Suprapubic skin (tissue), 4 donors: ENCODE results near the gene PNPLA8. TPM values are rescaled to one million over a fixed set of nuclear protein-coding genes. Genes with fewer than 3 reads are reported as not detected.
"Not testable (repeated sequence)": the region's sequence is repeated elsewhere in the genome, so short reads cannot be mapped to it uniquely, and the experiment has no call there.

Experiments
- DNase-seq, 2 donors: peaks; one replicate each; pipeline ENCODE4 v3.0.0-alpha.2; 2019; ENCODE audit warnings: low spot score in 2 of 2
- H3K27ac ChIP-seq: fragments of 200-600 bp; sonication (generic); one replicate; pipeline ENCODE4 v1.5.1; 2019
- H3K27me3 ChIP-seq: fragments of 200-600 bp; sonication (generic); one replicate; pipeline ENCODE4 v1.5.1; 2019
- H3K36me3 ChIP-seq: fragments of 200-600 bp; sonication (generic); one replicate; pipeline ENCODE4 v1.5.1; 2019
- H3K4me1 ChIP-seq: fragments of 200-600 bp; sonication (generic); one replicate; pipeline ENCODE4 v1.5.1; 2019
- H3K4me3 ChIP-seq: fragments of 200-600 bp; sonication (generic); one replicate; pipeline ENCODE4 v1.5.1; 2019; ENCODE audit warnings: mild to moderate bottlenecking
- H3K9me3 ChIP-seq: fragments of 200-600 bp; sonication (generic); one replicate; pipeline ENCODE4 v1.5.1; 2019
- EP300 ChIP-seq: sonication (generic); formaldehyde crosslinking; IDR thresholded peaks from one replicate; pipeline ENCODE4 v1.6.1; 2017; ENCODE audit warnings: antibody characterized with exemption
- POLR2A ChIP-seq, 2 donors: fragments of 450-650 bp; IDR thresholded peaks; one replicate each; pipeline ENCODE4 v1.6.1; 2017; ENCODE audit warnings: antibody characterized with exemption in 2 of 2, mild to moderate bottlenecking in 2 of 2, moderate library complexity in 2 of 2
- POLR2AphosphoS5 ChIP-seq, 3 donors: sonication (generic); formaldehyde crosslinking; IDR thresholded peaks; one replicate each; pipeline ENCODE4 v1.6.1; 2017; ENCODE audit warnings: antibody characterized with exemption in 3 of 3
- WGBS: methylation state at CpG from one replicate; pipeline ENCODE4 v1.1.5; 2018; 5-methylcytosine and 5-hydroxymethylcytosine counted together
- total RNA-seq, 4 donors: library from RNA; depleted of rRNA; stranded (reverse); fragments of >200 nt; gene quantifications; one replicate each; pipeline ENCODE4 v1.1.0, GENCODE V29; 2016
- TF ChIP-seq, protein P1 (sequence below), 2 donors: fragments of 200-600 bp in 1 of 2; fragments of 450-650 bp in 1 of 2; sonication (generic) in 1 of 2; IDR thresholded peaks; one replicate each; pipeline ENCODE4 v1.5.1; 2016 to 2019; ENCODE audit warnings: antibody characterized with exemption in 2 of 2, mild to moderate bottlenecking in 1 of 2, moderate library complexity in 1 of 2

PNPLA8 gene
- total RNA-seq, 4 donors from 2014 or later, result 28.1 to 49.8 (median 41.5) TPM

DNA sequence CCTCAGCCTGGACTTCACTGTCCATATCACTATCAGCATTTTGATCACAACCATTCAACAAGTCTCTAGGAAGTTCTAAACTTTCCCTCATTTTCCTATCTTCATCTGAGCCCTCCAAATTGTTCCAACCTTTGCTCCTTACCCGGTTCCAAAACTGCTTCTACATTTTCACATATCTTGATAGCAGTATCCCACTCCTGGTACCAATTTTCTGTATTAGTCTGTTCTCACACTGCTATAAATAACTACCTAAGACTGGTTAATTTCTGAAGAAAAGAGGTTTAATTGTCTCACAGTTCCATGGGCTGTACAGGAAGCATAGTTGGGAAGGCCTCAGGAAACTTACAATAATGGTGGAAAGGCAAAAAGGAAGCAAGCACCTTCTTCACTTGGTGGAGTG, 31.7 kb upstream of the PNPLA8 start:
- DNase-seq, result no peak
- TF ChIP-seq POLR2AphosphoS5 (IDR thresholded peaks at IDR 0.05) (no peak), POLR2A (IDR thresholded peaks at IDR 0.05) (no peak), EP300 (no peak)
- TF ChIP-seq, protein P1, sequence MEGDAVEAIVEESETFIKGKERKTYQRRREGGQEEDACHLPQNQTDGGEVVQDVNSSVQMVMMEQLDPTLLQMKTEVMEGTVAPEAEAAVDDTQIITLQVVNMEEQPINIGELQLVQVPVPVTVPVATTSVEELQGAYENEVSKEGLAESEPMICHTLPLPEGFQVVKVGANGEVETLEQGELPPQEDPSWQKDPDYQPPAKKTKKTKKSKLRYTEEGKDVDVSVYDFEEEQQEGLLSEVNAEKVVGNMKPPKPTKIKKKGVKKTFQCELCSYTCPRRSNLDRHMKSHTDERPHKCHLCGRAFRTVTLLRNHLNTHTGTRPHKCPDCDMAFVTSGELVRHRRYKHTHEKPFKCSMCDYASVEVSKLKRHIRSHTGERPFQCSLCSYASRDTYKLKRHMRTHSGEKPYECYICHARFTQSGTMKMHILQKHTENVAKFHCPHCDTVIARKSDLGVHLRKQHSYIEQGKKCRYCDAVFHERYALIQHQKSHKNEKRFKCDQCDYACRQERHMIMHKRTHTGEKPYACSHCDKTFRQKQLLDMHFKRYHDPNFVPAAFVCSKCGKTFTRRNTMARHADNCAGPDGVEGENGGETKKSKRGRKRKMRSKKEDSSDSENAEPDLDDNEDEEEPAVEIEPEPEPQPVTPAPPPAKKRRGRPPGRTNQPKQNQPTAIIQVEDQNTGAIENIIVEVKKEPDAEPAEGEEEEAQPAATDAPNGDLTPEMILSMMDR (IDR thresholded peaks at IDR 0.05), result no peak
- no peaks in the 10 kb centered on the region for H3K36me3 ChIP-seq
- no peaks in the 10 kb centered on the region for H3K27me3 ChIP-seq
- H3K27ac ChIP-seq, result no peak overlapping the region
- WGBS, result 97% methylated on average over 1 of the region's 1 CpG
- H3K4me3 ChIP-seq, result no peak overlapping the region
- H3K9me3 ChIP-seq, result peaks cover 13% of the 10 kb centered on the region
- no peaks in the 10 kb centered on the region for H3K4me1 ChIP-seq

DNA sequence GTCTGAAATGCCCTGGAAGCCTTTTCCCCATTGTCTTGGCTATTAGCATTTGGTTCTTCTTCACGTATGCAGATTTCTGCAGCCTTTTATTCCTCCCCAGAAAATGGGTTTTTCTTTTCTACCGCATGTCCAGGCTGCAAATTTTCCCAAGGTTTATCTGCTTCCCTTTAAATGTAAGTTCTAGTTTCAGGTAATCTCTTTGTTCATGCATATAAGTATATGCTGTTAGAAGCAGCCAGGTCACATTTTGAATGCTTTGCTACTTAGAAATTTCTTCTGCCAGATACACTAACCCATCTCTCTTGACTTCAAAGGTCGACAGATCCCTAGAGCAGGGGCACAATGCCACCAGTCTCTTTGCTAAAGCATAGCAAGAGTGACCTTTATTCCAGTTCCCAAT, 31.3 kb upstream of the PNPLA8 start:
- no peak for DNase-seq
- peaks cover 13% of the 10 kb centered on the region for H3K9me3 ChIP-seq
- no peaks in the 10 kb centered on the region for H3K36me3 ChIP-seq
- H3K4me1 ChIP-seq, result no peaks in the 10 kb centered on the region
- TF ChIP-seq POLR2AphosphoS5 (IDR thresholded peaks at IDR 0.05) (no peak), EP300 (no peak), POLR2A (IDR thresholded peaks at IDR 0.05) (no peak)
- TF ChIP-seq, protein P1 (IDR thresholded peaks at IDR 0.05), result no peak
- no peaks in the 10 kb centered on the region for H3K27me3 ChIP-seq
- no peak overlapping the region for H3K27ac ChIP-seq
- 98% methylated on average over 3 of the region's 3 CpGs for WGBS
- H3K4me3 ChIP-seq, result no peak overlapping the region

DNA sequence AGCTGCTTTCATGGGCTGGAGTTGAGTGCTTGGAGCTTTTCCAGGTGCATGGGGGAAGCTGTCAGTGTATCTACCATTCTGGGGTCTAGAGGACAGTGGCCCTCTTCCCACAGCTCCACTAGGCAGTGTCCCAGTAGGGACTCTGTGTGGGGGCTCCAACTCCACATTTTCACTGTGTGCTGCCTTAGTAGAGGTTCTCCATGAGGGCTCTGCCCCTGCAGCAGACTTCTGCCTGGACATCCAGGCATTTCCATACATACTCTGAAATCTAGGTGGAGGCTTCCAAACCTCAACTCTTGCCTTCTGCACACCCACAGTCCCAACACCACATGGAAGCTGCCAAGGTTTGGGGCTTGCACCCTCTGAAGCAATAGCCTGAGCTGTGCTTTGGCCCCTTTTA, 30.7 kb upstream of the PNPLA8 start:
- H3K9me3 ChIP-seq, result peaks cover 13% of the 10 kb centered on the region
- DNase-seq, H3K36me3 ChIP-seq, H3K4me3 ChIP-seq, H3K4me1 ChIP-seq, H3K27me3 ChIP-seq, H3K27ac ChIP-seq: not testable (repeated sequence)

DNA sequence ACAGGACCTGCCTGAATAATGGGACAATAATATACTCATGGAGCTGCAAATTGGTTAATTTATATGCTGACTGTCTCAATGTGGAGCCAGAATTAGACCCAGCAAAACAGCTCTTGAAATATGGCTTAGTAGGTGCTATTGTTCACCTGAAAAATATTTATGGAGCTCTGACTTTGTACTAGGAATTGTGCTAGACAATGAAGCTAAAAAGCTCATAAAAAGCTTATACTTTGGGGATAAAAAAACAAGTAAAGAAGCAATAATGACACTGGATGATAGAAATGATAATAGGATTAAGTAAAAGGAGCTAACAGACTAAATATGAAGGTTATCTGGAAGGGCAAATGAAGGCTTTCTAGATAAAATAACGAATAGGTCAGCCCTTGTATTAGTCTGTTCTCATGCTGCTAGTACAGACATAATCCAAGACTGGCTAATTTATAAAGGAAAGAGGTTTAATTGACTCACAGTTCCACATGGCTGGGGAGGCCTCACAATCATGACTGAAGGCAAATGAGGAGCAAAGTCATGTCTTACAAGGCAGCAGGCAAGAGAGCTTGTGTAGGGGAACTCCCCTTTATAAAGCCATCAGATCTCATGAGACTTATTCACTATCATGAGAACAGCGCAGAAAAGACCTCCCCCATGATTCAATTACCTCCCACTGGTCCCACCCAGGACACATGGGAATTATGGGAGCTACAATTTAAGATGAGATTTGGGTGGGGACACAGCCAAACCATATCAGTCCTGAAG, 22.4 kb upstream of the PNPLA8 start:
- DNase-seq, H3K27me3 ChIP-seq, H3K36me3 ChIP-seq, H3K4me3 ChIP-seq, H3K27ac ChIP-seq, H3K4me1 ChIP-seq, H3K9me3 ChIP-seq: not testable (repeated sequence)
- 89% methylated on average over 2 of the region's 2 CpGs for WGBS

DNA sequence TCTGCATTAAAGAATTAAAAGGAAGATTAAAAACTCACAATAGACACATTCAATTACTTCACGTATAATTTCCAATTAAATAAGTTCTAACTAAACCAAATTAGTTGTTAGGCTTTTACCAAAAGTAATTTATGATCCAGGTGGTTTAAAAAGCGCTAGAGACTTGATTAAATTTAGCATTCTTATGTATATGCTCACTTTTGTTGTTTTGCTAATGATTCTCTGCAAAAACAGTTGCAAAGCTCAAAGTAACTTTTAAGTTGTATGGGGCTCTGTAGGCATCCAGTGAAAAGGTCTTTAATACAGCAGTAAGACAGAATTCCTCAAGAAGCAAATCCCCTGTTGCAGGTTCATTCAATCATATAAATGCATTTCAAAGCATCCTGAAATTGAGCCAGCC, 15.5 kb upstream of the PNPLA8 start:
- Histone ChIP-seq H3K27me3 (no peaks in the 10 kb centered on the region), H3K36me3 (no peaks in the 10 kb centered on the region), H3K4me1 (no peaks in the 10 kb centered on the region), H3K9me3 (no peaks in the 10 kb centered on the region), H3K27ac (no peak overlapping the region), H3K4me3 (no peak overlapping the region)
- WGBS, result 72% methylated on average over 2 of the region's 2 CpGs
- no peak for DNase-seq
- TF ChIP-seq, protein P1 (IDR thresholded peaks at IDR 0.05), result no peak
- TF ChIP-seq POLR2A (IDR thresholded peaks at IDR 0.05) (no peak), POLR2AphosphoS5 (IDR thresholded peaks at IDR 0.05) (no peak), EP300 (no peak)

DNA sequence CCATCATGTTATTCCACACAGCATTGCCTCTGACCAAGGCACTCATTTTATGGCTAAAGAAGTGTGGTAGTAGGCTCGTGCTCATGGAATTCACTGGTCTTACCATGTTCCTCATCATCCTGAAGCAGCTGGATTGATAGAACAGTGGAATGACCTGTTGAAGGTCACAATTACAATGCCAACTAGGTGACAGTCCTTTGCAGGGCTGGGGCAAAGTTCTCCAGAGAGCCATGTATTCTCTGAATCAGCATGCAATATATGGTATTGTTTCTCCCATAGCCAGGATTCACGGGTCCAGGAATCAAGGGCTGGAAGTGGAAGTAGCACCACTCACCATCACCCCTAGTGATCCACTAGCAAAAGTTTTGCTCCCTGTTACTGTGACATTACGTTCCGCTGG, 12.8 kb upstream of the PNPLA8 start:
- WGBS, result 94% methylated on average over 4 of the region's 4 CpGs
- H3K4me3 ChIP-seq, result not testable (repeated sequence)

DNA sequence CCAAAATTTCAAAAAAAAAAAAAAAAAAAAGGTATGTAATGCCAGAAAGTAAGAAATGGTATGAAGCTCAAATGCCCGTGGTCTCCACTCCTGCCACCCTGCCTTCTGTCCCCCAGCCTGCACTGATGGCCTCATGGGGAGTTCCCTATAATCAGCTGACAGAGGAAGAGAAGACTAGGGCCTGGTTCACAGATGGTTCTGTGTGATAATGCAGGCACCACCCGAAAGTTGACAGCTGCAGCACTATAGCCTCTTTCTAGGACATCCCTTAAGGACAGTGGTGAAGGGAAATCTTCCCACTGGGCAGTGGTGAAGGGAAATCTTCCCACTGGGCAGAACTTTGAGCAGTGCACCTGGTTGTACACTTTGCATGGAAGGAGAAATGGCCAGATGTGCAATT, 12.3 kb upstream of the PNPLA8 start:
- H3K36me3 ChIP-seq, H3K4me3 ChIP-seq: not testable (repeated sequence)
- WGBS, result 31% methylated on average over 2 of the region's 2 CpGs

More for the DNA sequence above, 12.8 kb upstream of the PNPLA8 start:
- not testable (repeated sequence) for H3K4me1 ChIP-seq, H3K27me3 ChIP-seq, H3K9me3 ChIP-seq, DNase-seq, H3K36me3 ChIP-seq, H3K27ac ChIP-seq

More for the DNA sequence above, 12.3 kb upstream of the PNPLA8 start:
- H3K4me1 ChIP-seq, H3K9me3 ChIP-seq, H3K27ac ChIP-seq, DNase-seq, H3K27me3 ChIP-seq: not testable (repeated sequence)
